PFSK-1 (cell line): ENCODE results near the gene NFIA.

Source experiments
- FOXP2 ChIP-seq: optimal IDR thresholded peaks from 2 replicates; pipeline ENCODE3; 2011; ENCODE audit warnings: borderline replicate concordance, control low read depth, inconsistent platforms; ENCODE audit not compliant: insufficient read depth; ENCODE audit errors: extremely low read length, extremely low read depth
- REST ChIP-seq, 2 experiments: IDR thresholded peaks; 2 replicates each; pipeline versions ENCODE4 v1.6.1 to v1.8.0; 2011 to 2012; ENCODE audit warnings: low read depth in 2 of 2, low read length in 2 of 2, control low read depth in 1 of 2, inconsistent platforms in 1 of 2, mild to moderate bottlenecking in 1 of 2, moderate library complexity in 1 of 2; ENCODE audit not compliant: insufficient read depth in 1 of 2
- TAF1 ChIP-seq: IDR thresholded peaks from 2 replicates; pipeline ENCODE4 v1.6.1; 2012; ENCODE audit warnings: low read length, control low read depth, borderline replicate concordance; ENCODE audit not compliant: insufficient read depth

- TF ChIP-seq TAF1 (no peak), FOXP2 (no peak), REST (IDR thresholded peaks at IDR 0.05; ENCODE audit: insufficient read depth in 1 of 2, low read depth in 2 of 2, low read length in 2 of 2) (no peak)
These were observed 163.5 kb downstream of the NFIA start for GRCh38 chr1:61245696-61246400.
